Measurements from ENCODE around the gene PTPRN2. TPM values are rescaled to one million over a fixed set of nuclear protein-coding genes. Genes with fewer than 3 reads are reported as not detected.
"Not testable (repeated sequence)": the region's sequence is repeated elsewhere in the genome, so short reads cannot be mapped to it uniquely, and the experiment has no call there.

PTPRN2 gene
- total and polyA plus RNA-seq, 2 of the 8 experiments (the other 6 are each of a cell fraction or from before 2014, with no cell fraction given) = 2.6 to 4.5 TPM

GRCh38 chr7:157564517-157565177 lies 1023.0 kb downstream of the PTPRN2 start (continued):
- TF ChIP-seq GTF2F1 (IDR thresholded peaks at IDR 0.05; ENCODE audit: borderline replicate concordance, low read depth, low read length) = no peak
- TF ChIP-seq E2F6 (IDR thresholded peaks at IDR 0.05) = no peak
- TF ChIP-seq CREB1 (IDR thresholded peaks at IDR 0.05) = no peak
- TF ChIP-seq BCL11A (IDR thresholded peaks at IDR 0.05; ENCODE audit: low read depth in 2 of 2, low read length in 2 of 2) = no peak
- TF ChIP-seq EGR1 (IDR thresholded peaks at IDR 0.05; ENCODE audit: borderline replicate concordance, low read depth, low read length) = no peak
- TF ChIP-seq SAP30 (IDR thresholded peaks at IDR 0.05; ENCODE audit: insufficient read depth, insufficient replicate concordance, low read length) = no peak
- no peak for TF ChIP-seq ZNF274 (IDR thresholded peaks at IDR 0.05; ENCODE audit: borderline replicate concordance, extremely low read depth, low read length)

GRCh38 chr7:157563467-157564135 lies 1024.0 kb downstream of the PTPRN2 start:
- H3K4me2 ChIP-seq (ENCODE audit: insufficient read depth in 1 of 2, low read depth in 2 of 2, low read length in 2 of 2); H3K4ac ChIP-seq (replicated peaks; ENCODE audit: insufficient read length, low read depth, low read length); H4K8ac ChIP-seq (ENCODE audit: extremely low read depth, insufficient read depth, low read length); H2BK12ac ChIP-seq (ENCODE audit: low read depth, low read length); CTCF ChIA-PET (ENCODE audit: partially characterized antibody); H3K79me1 ChIP-seq (ENCODE audit: low read depth, low read length); H3K23ac ChIP-seq (ENCODE audit: insufficient read length); H4K5ac ChIP-seq (ENCODE audit: insufficient read length, low read depth, low read length); H3K18ac ChIP-seq (ENCODE audit: extremely low read depth, low read length); H3K9ac ChIP-seq (replicated peaks in 1 of 4; ENCODE audit: extremely low read depth in 1 of 4, low read depth in 3 of 4, low read length in 3 of 4); H4K91ac ChIP-seq (replicated peaks; ENCODE audit: insufficient read length, low read length); H3K27ac ChIP-seq (ENCODE audit: low read depth, low read length); H3K4me1 ChIP-seq (replicated peaks in 1 of 4; ENCODE audit: control insufficient read depth in 3 of 4, insufficient read depth in 4 of 4, low read length in 3 of 4); H3K36me3 ChIP-seq (ENCODE audit: control insufficient read depth in 2 of 4, insufficient read depth in 4 of 4, low read length in 3 of 4); H2BK5ac ChIP-seq (ENCODE audit: low read depth, low read length); H3K79me2 ChIP-seq (ENCODE audit: control insufficient read depth in 1 of 2, insufficient read depth in 2 of 2, low read length in 2 of 2); H3K23me2 ChIP-seq (ENCODE audit: low read depth, low read length); FAIRE-seq; H4K20me1 ChIP-seq (replicated peaks in 1 of 2; ENCODE audit: control insufficient read depth in 1 of 2, insufficient read depth in 2 of 2, low read length in 2 of 2); DNase-seq (ENCODE audit: low read depth in 1 of 2, low spot score in 2 of 2); H2BK120ac ChIP-seq (replicated peaks; ENCODE audit: low read depth, low read length); H3K14ac ChIP-seq (ENCODE audit: insufficient read length); H2AFZ ChIP-seq (ENCODE audit: low read length); H3K56ac ChIP-seq (replicated peaks; ENCODE audit: insufficient read length, low read depth, low read length); H2BK20ac ChIP-seq (ENCODE audit: low read length); H2BK15ac ChIP-seq (ENCODE audit: low read length); H3K27me3 ChIP-seq (replicated peaks in 1 of 4; ENCODE audit: control insufficient read depth in 3 of 4, extremely low read depth in 1 of 4, insufficient read depth in 3 of 4, low read length in 3 of 4); H3K4me3 ChIP-seq (ENCODE audit: extremely low read depth in 1 of 4, insufficient read depth in 2 of 4, low read depth in 3 of 4, low read length in 4 of 4); H2AK5ac ChIP-seq (ENCODE audit: low read depth, low read length); POLR2A ChIA-PET (ENCODE audit: partially characterized antibody): not testable (repeated sequence)
- WGBS, 2 experiments (ENCODE audit: extremely low coverage in 1 of 2, insufficient coverage in 1 of 2, insufficient read length in 1 of 2, insufficient replicate concordance in 2 of 2, low coverage in 1 of 2, low lambda C conversion rate in 2 of 2, missing lambda C conversion rate in 1 of 2) = 86% methylated on average over 15 of the region's 20 CpGs; no CpG with 5 or more reads in 1 of the 2 experiments
- H3K9me3 ChIP-seq (ENCODE audit: insufficient read depth in 2 of 2, low read depth in 1 of 2, low read length in 1 of 2) = peaks cover 4 to 13% of the 10 kb centered on the region in 2 experiments; a peak in 2 of 4 replicates

Measured in H1 (cell line).